Stimulated activated CD8-positive, alpha-beta memory T cell treated with anti-CD3 and anti-CD28 coated beads, Interleukin-7, amount 100 ng/mL, for 24 hours (primary cell): Measurements from ENCODE around the gene ATP6V1G3.
"Not testable (repeated sequence)": the region's sequence is repeated elsewhere in the genome, so short reads cannot be mapped to it uniquely, and the experiment has no call there.

Experiments
- DNase-seq: peaks from one replicate; pipeline ENCODE4 v3.0.0-alpha.2; 2020; ENCODE audit warnings: low read depth

ATP6V1G3 gene

GRCh38 chr1:198542632-198543031 lies 2.2 kb upstream of the ATP6V1G3 start:
- no peak for DNase-seq

DNA sequence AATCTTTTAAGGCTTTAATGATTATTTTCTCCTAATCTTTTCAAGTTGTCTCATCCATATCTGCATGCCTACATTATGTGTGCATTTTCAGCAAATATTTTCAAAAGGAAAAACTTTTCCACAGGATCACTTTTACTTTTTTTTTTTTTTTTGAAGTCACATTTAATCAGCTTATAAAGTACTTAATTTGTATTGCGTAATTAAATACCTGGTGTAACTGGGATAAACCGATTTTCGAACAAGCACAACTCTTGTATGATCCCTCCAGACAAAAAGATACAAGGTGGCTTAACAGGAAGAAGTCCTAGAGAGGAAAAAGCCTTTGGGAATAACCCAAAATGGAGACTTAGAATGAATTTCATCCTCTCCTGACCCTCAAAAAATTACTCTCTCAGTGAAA lies 1.3 kb upstream of the ATP6V1G3 start:
- DNase-seq = no peak

DNA sequence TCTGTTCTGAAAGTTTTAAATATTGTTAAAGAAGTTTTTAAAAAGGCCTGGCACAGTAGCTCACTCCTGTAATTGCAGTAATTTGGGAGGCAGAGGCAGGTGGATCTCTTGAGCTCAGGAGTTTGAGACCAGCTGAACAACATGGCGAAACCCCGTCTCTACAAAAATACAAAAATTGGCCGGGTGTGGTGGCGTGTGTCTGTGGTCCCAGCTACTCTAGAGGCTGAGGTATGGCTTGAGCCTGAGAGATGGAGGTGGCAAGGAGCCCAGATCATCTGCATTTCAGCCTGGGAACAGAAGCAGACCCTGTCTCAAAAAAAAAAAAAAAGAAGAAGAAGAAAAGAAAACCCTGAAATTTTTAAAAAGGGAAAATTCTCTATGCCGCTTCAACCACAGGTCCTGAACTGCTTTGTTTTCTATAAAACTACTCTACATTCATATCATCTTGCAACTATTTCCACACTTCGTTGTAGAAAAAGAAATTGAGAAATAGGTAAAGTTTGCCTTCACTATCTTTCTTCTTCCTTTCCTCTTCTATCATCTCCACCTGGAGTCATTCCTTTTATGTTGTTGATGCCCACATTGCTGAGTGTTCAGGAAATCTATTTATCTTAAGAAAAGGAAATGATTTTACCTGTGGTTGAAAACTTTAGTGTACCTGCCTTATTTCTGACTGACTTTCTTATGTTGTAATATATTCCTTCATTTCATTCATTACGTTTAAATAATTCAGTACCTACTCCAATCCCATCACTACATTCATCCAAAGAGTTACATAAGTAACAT lies 1.7 kb downstream of the ATP6V1G3 start:
- no peak for DNase-seq

DNA sequence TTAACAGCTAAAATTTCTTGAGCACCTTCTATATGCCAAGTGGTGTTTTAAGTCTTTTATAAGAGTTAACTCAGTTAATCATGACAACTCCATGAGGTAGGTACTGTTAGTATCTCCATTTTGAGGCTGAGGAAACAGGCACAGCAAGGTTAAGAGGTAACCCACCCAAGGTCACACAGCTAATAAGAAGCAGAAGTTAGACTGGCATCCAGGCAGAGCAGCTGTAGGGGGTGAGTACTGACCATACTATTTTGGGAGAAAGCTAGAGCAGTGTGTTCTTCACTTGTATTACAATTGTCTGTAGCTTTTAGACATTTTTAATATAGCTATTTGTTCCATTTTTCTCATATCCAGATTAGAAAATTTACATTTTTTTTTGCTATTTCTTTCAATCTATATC lies 4.8 kb downstream of the ATP6V1G3 start:
- no peak for DNase-seq

DNA sequence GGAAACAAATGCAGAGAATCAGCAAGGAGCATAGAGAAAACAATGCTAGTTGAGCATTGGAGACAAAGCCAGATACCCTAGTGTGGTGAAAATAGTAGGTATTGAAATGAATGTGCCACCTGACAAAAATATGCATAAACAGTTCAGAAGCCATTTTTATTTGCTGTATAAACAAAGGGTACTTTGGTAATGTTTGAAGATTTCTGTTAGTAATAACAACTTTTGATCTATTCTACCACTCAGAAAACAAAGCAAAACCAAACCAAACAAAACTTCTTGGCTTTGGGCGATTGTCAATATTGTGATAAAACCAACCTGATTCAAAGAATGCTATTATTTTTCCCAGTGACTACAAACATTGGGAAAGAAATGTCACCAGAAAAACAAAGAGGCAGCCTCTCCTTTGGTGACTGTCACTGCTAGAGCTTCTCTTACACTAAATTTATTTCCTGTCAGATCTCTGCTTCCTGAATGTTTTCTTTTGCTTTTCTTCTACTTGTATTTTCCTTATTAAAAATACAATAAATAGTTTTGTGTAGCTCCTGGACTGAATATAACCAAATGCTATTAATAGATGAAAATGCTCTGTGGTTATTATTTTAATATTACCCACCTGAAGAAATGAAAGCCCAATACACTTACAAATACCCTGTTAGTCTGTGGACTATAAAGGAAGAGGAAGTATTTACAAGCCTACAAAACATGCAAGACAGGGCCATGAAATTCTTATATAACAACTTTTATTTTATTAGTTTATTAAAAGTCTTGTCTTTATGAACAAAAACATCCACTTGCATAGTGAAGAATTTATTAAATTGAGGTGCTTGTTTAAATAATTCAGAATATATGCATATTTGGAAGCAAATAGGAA lies 5.7 kb downstream of the ATP6V1G3 start:
- no peak for DNase-seq

- DNase-seq = no peak
Measured at GRCh38 chr1:198531891-198532290, 8.6 kb downstream of the ATP6V1G3 start.

- no peak for DNase-seq
Measured at GRCh38 chr1:198530953-198531352, 9.5 kb downstream of the ATP6V1G3 start.

GRCh38 chr1:198529414-198529813 lies 11.1 kb downstream of the ATP6V1G3 start:
- no peak for DNase-seq

DNA sequence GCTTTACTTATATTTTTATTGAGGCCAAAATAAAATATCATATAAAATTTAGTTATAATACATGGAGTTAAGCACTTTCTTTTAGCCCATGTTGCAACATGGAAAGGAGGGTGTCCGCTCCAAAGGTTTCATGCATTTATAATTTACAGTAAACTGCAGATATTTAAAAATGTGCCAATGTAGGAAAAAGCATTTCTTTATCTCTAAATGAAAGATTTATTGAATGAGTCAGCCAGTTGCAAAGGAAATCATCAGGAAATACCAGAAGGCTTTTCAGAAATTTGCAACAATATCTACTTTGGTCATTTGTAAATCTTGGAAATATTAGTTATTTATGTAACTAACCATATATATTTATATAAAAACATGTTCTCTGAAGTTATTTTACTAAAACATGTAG lies 12.1 kb downstream of the ATP6V1G3 start:
- DNase-seq = no peak

GRCh38 chr1:198524556-198524955 lies 15.9 kb downstream of the ATP6V1G3 start:
- no peak for DNase-seq

DNA sequence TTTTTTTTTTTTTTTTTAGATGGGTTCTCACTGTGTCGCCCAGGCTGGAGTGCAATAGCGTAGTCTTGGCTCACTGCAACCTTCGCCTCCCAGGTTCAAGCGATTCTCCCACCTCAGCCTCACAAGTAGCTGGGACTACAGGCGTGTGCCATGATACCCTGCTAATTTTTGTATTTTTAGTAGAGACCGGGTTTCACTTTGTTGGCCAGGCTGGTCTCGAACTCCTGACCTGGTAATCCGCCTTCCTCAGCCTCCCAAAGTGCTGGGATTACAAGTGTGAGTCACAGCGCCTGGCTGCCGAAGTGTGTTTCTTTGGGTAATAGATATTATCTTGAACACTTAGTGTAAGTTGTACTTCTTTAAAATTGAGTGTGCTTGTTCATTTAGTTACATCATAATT lies 16.4 kb downstream of the ATP6V1G3 start:
- DNase-seq = not testable (repeated sequence)

GRCh38 chr1:198523182-198523950 lies 17.1 kb downstream of the ATP6V1G3 start:
- no peak for DNase-seq

DNA sequence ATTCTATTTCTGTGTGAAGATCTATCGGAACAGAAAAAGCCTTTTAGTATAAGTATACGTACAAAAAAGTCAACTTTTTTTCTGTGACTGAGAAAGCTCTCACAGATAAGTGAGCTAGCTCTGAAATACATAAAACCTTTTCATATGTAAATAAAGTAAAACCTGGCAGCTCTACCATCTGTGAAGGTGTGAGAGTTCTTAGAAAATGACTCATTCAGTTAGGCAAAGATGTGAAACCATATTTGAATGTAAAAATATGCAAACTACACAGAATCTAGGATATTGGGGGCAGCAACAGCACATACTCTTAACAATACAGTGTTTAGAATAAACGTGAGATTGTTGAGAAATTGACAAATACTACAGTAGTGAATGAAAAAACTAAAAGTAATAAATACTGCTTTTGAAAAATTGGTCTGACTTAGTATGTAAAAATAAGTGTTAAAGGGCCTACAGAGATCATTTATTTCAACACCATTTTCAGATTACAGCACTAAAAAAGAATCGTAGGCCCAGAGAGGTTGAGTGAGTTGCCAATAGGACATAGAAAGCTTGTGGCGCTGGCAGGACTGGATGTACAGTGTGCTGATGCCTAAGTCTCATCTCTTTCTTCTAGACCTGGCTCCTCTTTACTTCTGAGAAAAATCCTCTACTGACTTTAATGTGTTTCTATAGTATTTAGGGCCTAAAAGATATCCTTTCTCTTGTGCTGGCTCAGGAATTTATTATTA lies 19.8 kb downstream of the ATP6V1G3 start:
- no peak for DNase-seq

DNA sequence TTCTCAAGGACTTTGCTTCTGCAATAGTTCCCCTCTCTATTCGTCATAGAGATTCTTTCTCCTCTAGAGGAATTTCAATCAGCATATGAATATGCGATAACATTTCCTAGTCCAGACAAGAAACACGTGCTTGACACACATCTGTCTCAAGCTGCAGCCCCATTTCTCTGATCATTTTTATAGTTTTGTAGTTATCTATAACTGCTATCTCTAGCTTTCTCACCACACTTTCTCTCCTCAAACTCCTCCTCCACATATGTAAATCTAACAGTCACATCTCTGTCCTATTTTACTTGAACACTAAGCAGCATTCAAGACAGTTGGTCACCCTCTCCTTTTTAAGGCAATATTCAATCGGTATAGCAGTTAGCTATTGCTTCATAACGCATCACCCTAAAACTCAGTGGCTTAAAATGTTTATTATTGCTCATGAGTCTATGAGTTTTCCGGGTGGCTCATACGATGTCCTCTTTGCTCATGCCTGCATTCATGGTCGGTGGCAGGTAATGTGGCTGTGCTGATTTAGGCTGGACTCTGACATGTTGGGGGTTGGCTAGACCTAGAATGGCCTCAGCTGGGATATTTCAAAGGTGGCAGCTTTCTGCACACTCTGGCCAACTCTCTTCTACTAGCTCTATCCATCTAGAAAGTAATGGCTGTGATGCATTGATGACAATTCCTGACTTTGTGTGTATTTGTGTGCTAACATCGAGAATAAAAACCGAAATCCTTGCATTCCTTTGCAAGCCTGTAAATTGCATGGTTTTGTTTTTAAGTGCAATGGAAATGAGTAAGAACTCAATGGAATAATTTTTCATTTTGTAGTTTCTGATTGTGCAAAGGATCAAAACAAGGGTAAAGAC lies 20.6 kb downstream of the ATP6V1G3 start:
- DNase-seq = no peak

DNA sequence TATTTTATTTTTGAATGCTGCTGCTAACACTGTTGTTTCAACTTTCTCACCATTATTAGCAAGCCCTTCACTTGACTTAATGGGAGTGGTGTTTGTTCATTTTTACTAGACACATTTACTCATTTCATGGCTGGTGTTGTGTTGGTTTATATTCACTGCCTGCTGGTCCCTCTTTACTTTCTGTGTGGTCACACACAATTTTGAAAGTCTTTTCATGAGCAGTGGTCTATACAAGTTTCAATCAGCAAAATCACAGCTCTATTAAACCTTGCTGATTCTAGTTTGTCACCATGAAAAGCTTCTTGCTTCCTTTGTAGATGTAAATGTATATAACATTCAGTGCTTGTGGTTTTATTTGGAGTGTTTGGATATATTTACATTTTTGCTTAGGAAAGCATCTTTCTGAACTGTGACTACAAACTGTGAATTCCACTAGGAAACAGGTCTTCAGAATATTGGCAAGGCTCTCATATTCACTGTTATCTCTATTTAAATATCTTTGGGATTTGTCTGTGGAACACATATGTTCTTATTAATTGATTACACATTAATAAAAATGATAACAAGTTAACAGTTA lies 22.8 kb downstream of the ATP6V1G3 start:
- no peak for DNase-seq

DNA sequence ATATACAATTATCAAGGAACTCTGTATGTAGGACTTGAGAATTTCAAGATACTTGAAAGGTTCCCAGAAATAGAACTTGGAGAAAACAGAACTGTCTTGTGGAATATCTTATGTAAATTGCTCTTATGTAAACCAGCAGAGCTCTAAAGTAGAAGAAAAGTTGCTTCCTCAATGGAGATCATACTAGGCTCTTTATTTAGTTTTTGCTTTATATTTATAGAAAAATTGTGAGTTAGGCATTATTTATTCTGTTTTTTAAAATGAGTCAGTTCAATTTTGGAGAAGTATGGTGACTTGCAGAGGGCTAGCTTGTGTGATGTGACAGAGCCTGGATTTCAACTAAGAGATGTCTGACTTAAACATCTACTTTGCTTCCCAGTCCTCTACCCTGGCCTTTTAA lies 40.4 kb downstream of the ATP6V1G3 start:
- DNase-seq = no peak

DNA sequence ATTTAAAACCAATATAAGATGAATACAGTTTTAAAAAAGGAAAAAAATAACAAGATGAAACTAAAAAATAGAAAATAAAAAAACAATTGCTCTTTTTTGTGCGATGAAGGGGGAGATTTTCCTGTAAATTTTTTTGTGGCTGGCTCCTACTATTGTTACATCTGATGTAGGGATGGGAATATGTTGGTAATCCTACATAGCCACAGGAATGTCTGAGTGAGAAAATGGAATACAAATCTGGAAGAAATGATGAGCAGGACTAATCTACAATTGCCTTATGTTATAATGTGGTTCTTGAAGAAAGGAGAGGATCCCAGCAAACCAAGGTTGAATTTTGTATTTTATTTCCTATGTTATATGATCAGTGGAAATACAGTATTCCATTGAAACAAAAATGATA lies 40.9 kb downstream of the ATP6V1G3 start:
- no peak for DNase-seq

GRCh38 chr1:198498881-198499280 lies 41.6 kb downstream of the ATP6V1G3 start:
- DNase-seq = no peak

DNA sequence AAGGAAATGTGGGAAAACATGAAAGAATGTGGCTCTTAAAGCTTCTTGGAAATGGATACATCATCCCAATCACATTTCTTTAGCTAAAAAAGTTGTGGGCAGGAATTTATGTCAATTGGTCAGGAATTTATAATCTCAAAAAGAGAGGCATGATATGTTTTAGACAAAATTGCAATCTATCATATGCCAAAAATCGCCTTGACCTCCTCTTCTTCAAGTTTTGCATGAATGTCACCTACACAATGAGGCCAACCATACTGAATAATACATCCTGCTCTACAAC lies 42.4 kb downstream of the ATP6V1G3 start:
- no peak for DNase-seq

DNA sequence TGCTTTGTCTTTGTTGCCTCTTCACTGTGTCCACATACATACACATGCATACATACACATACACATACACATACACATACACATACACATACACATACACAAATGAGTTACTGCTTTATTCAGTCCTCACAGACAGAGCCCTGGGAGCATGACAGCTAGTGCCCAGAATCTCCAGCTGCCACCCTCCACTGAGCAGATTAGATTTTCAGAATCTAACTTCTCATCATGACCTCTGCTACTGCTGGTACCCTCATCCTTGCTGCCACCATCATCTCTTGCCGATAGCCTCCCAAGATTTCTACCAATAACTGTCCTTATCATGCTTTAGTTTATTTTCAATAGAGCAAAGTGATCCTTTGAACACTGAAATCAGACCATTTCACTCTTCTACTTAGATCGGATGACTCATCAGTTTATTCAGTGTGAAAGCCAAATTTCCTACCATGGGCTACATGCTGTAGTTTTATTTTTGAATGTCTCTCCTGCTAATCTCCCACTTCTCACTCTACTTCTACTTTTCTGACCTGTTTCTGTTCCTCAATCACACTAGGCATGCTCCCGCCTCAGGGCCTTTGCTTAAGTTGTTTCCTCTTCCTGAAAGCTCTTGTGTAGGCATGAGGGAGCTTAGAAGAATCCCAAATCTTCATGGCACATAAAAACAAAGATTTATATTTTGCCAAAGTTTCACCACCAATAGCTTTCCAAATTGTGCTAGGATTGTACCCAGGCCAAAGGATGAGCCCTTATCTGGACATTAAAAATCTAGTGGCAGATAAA lies 43.0 kb downstream of the ATP6V1G3 start:
- DNase-seq = no peak
